Measurements from ENCODE around the gene MLLT6.

DNA sequence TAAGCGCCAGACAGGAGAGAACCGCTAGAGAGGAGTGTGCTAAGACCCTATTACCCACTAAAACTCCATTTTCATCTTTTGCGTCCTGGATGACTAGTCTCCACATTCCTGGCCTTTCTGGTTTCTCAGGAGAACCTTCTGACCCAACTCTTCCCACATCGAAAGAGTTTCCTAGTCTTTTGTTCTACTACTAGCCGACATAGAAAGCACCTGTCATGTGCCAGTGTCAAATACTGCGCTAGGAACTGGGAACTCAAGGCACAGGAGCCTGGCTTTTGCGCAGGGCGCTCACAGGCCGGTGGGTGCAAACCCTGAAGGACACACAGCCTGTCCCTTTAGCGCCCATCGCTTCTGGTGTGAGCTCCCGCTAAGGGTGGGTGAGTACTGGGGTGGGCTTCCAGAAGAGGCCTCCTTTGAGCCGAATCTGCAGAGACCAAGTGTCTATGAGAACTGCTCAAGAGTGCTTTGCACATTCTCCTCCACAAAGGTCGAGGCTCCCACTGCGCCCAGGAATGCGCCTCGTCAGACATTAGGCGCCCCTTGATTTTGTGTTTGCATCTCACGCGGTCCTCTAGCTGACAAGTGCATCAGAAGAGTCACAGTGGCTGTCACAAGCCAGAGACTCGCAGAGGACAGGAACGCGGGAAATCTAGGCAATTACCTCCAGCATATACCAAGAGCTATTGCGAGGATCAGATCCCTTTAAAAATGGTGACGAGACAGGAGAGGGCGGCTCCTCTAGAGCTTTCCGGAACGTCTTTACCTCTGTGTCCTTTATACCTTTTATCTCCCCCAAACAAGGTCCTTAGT, 45.4 kb downstream of the MLLT6 start:
- no peak for TF ChIP-seq PKNOX1 (IDR thresholded peaks at IDR 0.05)
- no peak for TF ChIP-seq ELF4 (IDR thresholded peaks at IDR 0.05)
- TF ChIP-seq ZNF384 (IDR thresholded peaks at IDR 0.05) = no peak
- TF ChIP-seq FOXM1 (IDR thresholded peaks at IDR 0.05; ENCODE audit: borderline replicate concordance) = no peak
- no peak for TF ChIP-seq HDGF (IDR thresholded peaks at IDR 0.05; ENCODE audit: borderline replicate concordance)
- TF ChIP-seq LEF1 (IDR thresholded peaks at IDR 0.05; ENCODE audit: borderline replicate concordance) = no peak

All from HEK293T (cell line).